Measurements from ENCODE around the gene ANKS1B. TPM values are rescaled to one million over a fixed set of nuclear protein-coding genes. Genes with fewer than 3 reads are reported as not detected.

ANKS1B gene
- total and polyA plus RNA-seq, 2 of the 4 experiments (the other 2 are of a cell fraction) = 0.17 to 0.18 TPM

GRCh38 chr12:99680276-99680675, 304.5 kb downstream of the ANKS1B start:
- no peak overlapping the region for H2BK20ac ChIP-seq (ENCODE audit: low read depth, low read length)
- H3K9ac ChIP-seq (ENCODE audit: low read depth, low read length) = no peak overlapping the region
- H3K4me3 ChIP-seq (ENCODE audit: insufficient read depth, low read depth, low read length) = no peak overlapping the region
- peaks cover 7% of the 10 kb centered on the region for H3K9me3 ChIP-seq (ENCODE audit: control insufficient read depth, insufficient read depth, low read length)
- H4K8ac ChIP-seq (ENCODE audit: low read depth in 2 of 2, low read length in 2 of 2) = no peak overlapping the region
- H3K36me3 ChIP-seq (ENCODE audit: control insufficient read depth, insufficient read depth, low read length) = no peaks in the 10 kb centered on the region
- WGBS, 2 experiments (ENCODE audit: extremely low coverage in 2 of 2, insufficient read length in 1 of 2) = no CpG with 5 or more reads among the region's 4 CpGs
- H2AK9ac ChIP-seq (replicated peaks; ENCODE audit: low read depth, low read length, poor library complexity) = no peak overlapping the region
- TF ChIP-seq RAD21 (IDR thresholded peaks at IDR 0.05; ENCODE audit: low read length) = no peak
- no peak for TF ChIP-seq RCOR1 (IDR thresholded peaks at IDR 0.05; ENCODE audit: insufficient replicate concordance, low read length)
- TF ChIP-seq, protein P1, sequence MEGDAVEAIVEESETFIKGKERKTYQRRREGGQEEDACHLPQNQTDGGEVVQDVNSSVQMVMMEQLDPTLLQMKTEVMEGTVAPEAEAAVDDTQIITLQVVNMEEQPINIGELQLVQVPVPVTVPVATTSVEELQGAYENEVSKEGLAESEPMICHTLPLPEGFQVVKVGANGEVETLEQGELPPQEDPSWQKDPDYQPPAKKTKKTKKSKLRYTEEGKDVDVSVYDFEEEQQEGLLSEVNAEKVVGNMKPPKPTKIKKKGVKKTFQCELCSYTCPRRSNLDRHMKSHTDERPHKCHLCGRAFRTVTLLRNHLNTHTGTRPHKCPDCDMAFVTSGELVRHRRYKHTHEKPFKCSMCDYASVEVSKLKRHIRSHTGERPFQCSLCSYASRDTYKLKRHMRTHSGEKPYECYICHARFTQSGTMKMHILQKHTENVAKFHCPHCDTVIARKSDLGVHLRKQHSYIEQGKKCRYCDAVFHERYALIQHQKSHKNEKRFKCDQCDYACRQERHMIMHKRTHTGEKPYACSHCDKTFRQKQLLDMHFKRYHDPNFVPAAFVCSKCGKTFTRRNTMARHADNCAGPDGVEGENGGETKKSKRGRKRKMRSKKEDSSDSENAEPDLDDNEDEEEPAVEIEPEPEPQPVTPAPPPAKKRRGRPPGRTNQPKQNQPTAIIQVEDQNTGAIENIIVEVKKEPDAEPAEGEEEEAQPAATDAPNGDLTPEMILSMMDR (conservative IDR thresholded peaks at IDR 0.05; ENCODE audit: low read depth, low read length) = no peak
- TF ChIP-seq MXI1 (IDR thresholded peaks at IDR 0.05; ENCODE audit: borderline replicate concordance, low read depth, low read length) = no peak
- no peak for TF ChIP-seq BHLHE40 (IDR thresholded peaks at IDR 0.05; ENCODE audit: low read depth, low read length)
- TF ChIP-seq, protein P2, sequence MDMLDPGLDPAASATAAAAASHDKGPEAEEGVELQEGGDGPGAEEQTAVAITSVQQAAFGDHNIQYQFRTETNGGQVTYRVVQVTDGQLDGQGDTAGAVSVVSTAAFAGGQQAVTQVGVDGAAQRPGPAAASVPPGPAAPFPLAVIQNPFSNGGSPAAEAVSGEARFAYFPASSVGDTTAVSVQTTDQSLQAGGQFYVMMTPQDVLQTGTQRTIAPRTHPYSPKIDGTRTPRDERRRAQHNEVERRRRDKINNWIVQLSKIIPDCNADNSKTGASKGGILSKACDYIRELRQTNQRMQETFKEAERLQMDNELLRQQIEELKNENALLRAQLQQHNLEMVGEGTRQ (IDR thresholded peaks at IDR 0.05; ENCODE audit: low read depth, low read length) = no peak
- no peak for TF ChIP-seq CHD1 (IDR thresholded peaks at IDR 0.05; ENCODE audit: low read depth, low read length)
- no peak for TF ChIP-seq ELK1 (IDR thresholded peaks at IDR 0.05; ENCODE audit: borderline replicate concordance, low read depth, low read length)
- no peak for TF ChIP-seq POLR2A (IDR thresholded peaks at IDR 0.05; ENCODE audit: low read depth, low read length)
- no peak for TF ChIP-seq MAFK (IDR thresholded peaks at IDR 0.05; ENCODE audit: low read depth, low read length)
- TF ChIP-seq MAZ (IDR thresholded peaks at IDR 0.05; ENCODE audit: borderline replicate concordance, low read depth, low read length) = no peak
- TF ChIP-seq CEBPB (IDR thresholded peaks at IDR 0.05; ENCODE audit: low read depth, low read length) = no peak
- TF ChIP-seq FOS (IDR thresholded peaks at IDR 0.05; ENCODE audit: low read depth, low read length) = no peak
- no peak for TF ChIP-seq SMC3 (IDR thresholded peaks at IDR 0.05; ENCODE audit: low read depth, low read length)
- no peak for TF ChIP-seq RFX5 (IDR thresholded peaks at IDR 0.05; ENCODE audit: low read depth, low read length)
- TF ChIP-seq NFE2L2 (IDR thresholded peaks at IDR 0.05; ENCODE audit: low read depth, low read length) = no peak
- H3K4ac ChIP-seq (ENCODE audit: low read depth, low read length) = no peak overlapping the region
- intact Hi-C loops (cut with micrococcal nuclease) = no loop called here
- DNase-seq = no peak
- H3K23ac ChIP-seq (ENCODE audit: low read depth, low read length) = no peak overlapping the region
- no peak overlapping the region for H2BK120ac ChIP-seq (ENCODE audit: low read depth, low read length)
- no peak overlapping the region for H3K56ac ChIP-seq (ENCODE audit: extremely low read depth, insufficient read depth, low read length)
- CTCF ChIA-PET = no interaction called here
- no peaks in the 10 kb centered on the region for H3K4me1 ChIP-seq (ENCODE audit: control insufficient read depth, insufficient read depth, low read length)
- H2AFZ ChIP-seq (replicated peaks; ENCODE audit: low read length, poor library complexity) = no peak overlapping the region
- no peaks in the 10 kb centered on the region for H3K27me3 ChIP-seq (ENCODE audit: control insufficient read depth, insufficient read depth, low read length)
- in situ Hi-C loops (cut with MboI; ENCODE audit: low sequenced_read_pairs) = no loop called here
- H3K14ac ChIP-seq (replicated peaks; ENCODE audit: low read depth, low read length) = no peak overlapping the region
- ATAC-seq (ENCODE audit: low read depth) = no peak
- H2BK5ac ChIP-seq (ENCODE audit: low read depth, low read length, poor library complexity, severe bottlenecking) = no peak overlapping the region
- no peak overlapping the region for H2AK5ac ChIP-seq (ENCODE audit: low read depth, low read length)
- H3K9me1 ChIP-seq (ENCODE audit: insufficient read depth, low read length) = no peaks in the 10 kb centered on the region
- H3K4me2 ChIP-seq (ENCODE audit: low read depth, low read length) = no peak overlapping the region
- H3K18ac ChIP-seq (ENCODE audit: low read depth, low read length) = no peak overlapping the region
- H4K91ac ChIP-seq (ENCODE audit: insufficient read depth, low read depth, low read length) = no peak overlapping the region
- dilution Hi-C loops (cut with HindIII; ENCODE audit: low sequenced_read_pairs, unreplicated experiment) = no loop called here
- H4K20me1 ChIP-seq (ENCODE audit: insufficient read depth, low read length) = no peaks in the 10 kb centered on the region
- no TSS peak for BruUV-seq (replicated peaks)
- POLR2A ChIA-PET (ENCODE audit: unreplicated experiment) = no interaction called here
- no peak overlapping the region for H4K5ac ChIP-seq (ENCODE audit: low read depth, low read length)
- H3K27ac ChIP-seq (ENCODE audit: insufficient read depth, low read length) = no peak overlapping the region
- no peaks in the 10 kb centered on the region for H3K79me1 ChIP-seq (ENCODE audit: low read depth in 1 of 2, low read length in 2 of 2)
- no peak overlapping the region for H2BK15ac ChIP-seq (ENCODE audit: low read depth, low read length)

Data from IMR-90 (cell line).